Fibroblast of lung (primary cell): ENCODE measurements around the gene ELK3. TPM values are rescaled to one million over a fixed set of nuclear protein-coding genes. Genes with fewer than 3 reads are reported as not detected.

ENCODE experiments used
- DNase-seq, 2 donors: peaks; one replicate each; pipeline versions ENCODE4 v3.0.0 to v3.0.0-alpha.2; 2010; ENCODE audit warnings: low read depth in 2 of 2
- H2AFZ ChIP-seq: 2 replicates; pipeline ENCODE4 v1.5.1; 2012; ENCODE audit warnings: low read length, control low read depth, inconsistent platforms
- H3K27ac ChIP-seq: 2 replicates; pipeline ENCODE4 v1.5.1; 2011; ENCODE audit warnings: low read length, control low read depth; ENCODE audit not compliant: insufficient read depth
- H3K27me3 ChIP-seq: 2 replicates; pipeline ENCODE4 v1.5.1; 2011; ENCODE audit warnings: mild to moderate bottlenecking, low read length; ENCODE audit not compliant: control insufficient read depth, insufficient read depth
- H3K36me3 ChIP-seq: 2 replicates; pipeline ENCODE4 v1.5.1; 2011; ENCODE audit warnings: low read length; ENCODE audit not compliant: control insufficient read depth, insufficient read depth
- H3K4me1 ChIP-seq: 2 replicates; pipeline ENCODE4 v1.5.1; 2011; ENCODE audit warnings: low read length; ENCODE audit not compliant: control insufficient read depth, insufficient read depth; ENCODE audit errors: extremely low read depth
- H3K4me2 ChIP-seq: 2 replicates; pipeline ENCODE4 v1.5.1; 2011; ENCODE audit warnings: low read length, control low read depth; ENCODE audit not compliant: insufficient read depth; ENCODE audit errors: extremely low read depth
- H3K4me3 ChIP-seq, 4 experiments: fragments of 200-600 bp in 1 of 4; sonication (generic) in 1 of 4; replicated peaks in 1 of 4; 2 replicates each; pipeline ENCODE4 v1.5.1; 2011 to 2016; ENCODE audit warnings: low read length in 4 of 4, low read depth in 3 of 4, mild to moderate bottlenecking in 3 of 4, control low read depth in 2 of 4, inconsistent platforms in 1 of 4, mixed read lengths in 1 of 4; ENCODE audit not compliant: insufficient read depth in 1 of 4; ENCODE audit errors: control extremely low read depth in 1 of 4
- H3K79me2 ChIP-seq: 2 replicates; pipeline ENCODE4 v1.5.1; 2012; ENCODE audit warnings: mild to moderate bottlenecking, low read length, inconsistent platforms; ENCODE audit not compliant: control insufficient read depth, insufficient read depth
- H3K9ac ChIP-seq: 2 replicates; pipeline ENCODE4 v1.5.1; 2011; ENCODE audit warnings: mild to moderate bottlenecking, low read length, control low read depth; ENCODE audit not compliant: insufficient read depth
- H3K9me3 ChIP-seq: 2 replicates; pipeline ENCODE4 v1.5.1; 2012; ENCODE audit warnings: low read depth, low read length; ENCODE audit not compliant: control insufficient read depth, insufficient read depth
- H4K20me1 ChIP-seq: 2 replicates; pipeline ENCODE4 v1.5.1; 2011; ENCODE audit warnings: low read length; ENCODE audit not compliant: control insufficient read depth, insufficient read depth; ENCODE audit errors: extremely low read depth
- CTCF ChIP-seq, 2 donors: IDR thresholded peaks in 1 of 2; conservative IDR thresholded peaks in 1 of 2; 1 replicate in 1 of 2; 2 replicates in 1 of 2; pipeline ENCODE4 v1.5.1; 2011 to 2012; ENCODE audit warnings: low read length in 2 of 2, control low read depth in 1 of 2, inconsistent platforms in 1 of 2, low read depth in 1 of 2, mild to moderate bottlenecking in 1 of 2
- EZH2 ChIP-seq: IDR thresholded peaks from 2 replicates; pipeline ENCODE4 v1.5.1; 2012; ENCODE audit warnings: low read length, control low read depth, mild to moderate bottlenecking; ENCODE audit errors: missing control alignments
- polyA plus RNA-seq, 2 donors: library from polyadenylated mRNA; depleted of rRNA in 1 of 2; stranded (reverse) in 1 of 2; unstranded in 1 of 2; fragments of >200 nt; gene quantifications; 2 replicates each; pipeline ENCODE4 v1.2.1, GENCODE V29; 2011 to 2012; ENCODE audit warnings: missing spikeins in 1 of 2
- total RNA-seq: library from RNA; depleted of rRNA; stranded (reverse); fragments of >200 nt; gene quantifications from 2 replicates; pipeline ENCODE4 v1.2.1, GENCODE V29; 2014

ELK3 gene
- total and polyA plus RNA-seq, 2 donors (not counting 1 experiment from before 2014, with no cell fraction given): 14.7 to 27.9 TPM

- Histone ChIP-seq H3K79me2 (peaks cover 43% of the 10 kb centered on the region), H3K27ac (no peak overlapping the region), H3K4me1 (peaks cover 17% of the 10 kb centered on the region), H3K27me3 (no peaks in the 10 kb centered on the region), H3K4me3 (no peak overlapping the region), H2AFZ (no peak overlapping the region), H3K9ac (no peak overlapping the region), H3K36me3 (peaks cover 7% of the 10 kb centered on the region), H4K20me1 (no peaks in the 10 kb centered on the region), H3K9me3 (no peaks in the 10 kb centered on the region), H3K4me2 (no peak overlapping the region)
- peak in 1 of 2 donors; percentile 38 for DNase-seq
- no peak for TF ChIP-seq EZH2
These were observed 66.1 kb downstream of the ELK3 start for GRCh38 chr12:96260231-96260630.

DNA sequence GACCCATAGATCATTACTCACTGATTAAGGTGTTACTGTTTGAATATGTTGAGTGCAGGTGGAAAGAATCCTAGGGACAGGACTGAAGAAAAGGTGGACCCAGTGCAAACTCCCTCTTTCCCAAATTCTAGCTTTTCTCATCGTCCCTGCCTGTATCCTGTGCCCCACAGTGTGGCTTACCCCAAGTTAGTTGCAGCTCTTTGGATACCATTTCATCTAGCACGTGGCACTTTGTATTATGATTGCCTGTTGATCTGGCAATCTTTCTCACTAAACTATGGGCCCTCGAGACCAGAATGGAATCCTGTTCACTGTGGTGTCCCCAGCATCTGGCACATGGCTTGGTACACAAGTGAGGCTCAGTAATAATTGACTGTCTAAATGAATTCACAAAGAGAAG lies 66.5 kb downstream of the ELK3 start:
- H3K4me2 ChIP-seq: no peak overlapping the region
- no peak overlapping the region for H3K4me3 ChIP-seq
- no peak for TF ChIP-seq EZH2
- no peak for TF ChIP-seq CTCF (conservative IDR thresholded peaks at IDR 0.05 in 1 of 2, IDR thresholded peaks at IDR 0.05 in 1 of 2; ENCODE audit: low read depth in 1 of 2, low read length in 2 of 2)
- H3K4me1 ChIP-seq: peaks cover 15% of the 10 kb centered on the region
- no peaks in the 10 kb centered on the region for H3K9me3 ChIP-seq
- H4K20me1 ChIP-seq: no peaks in the 10 kb centered on the region
- peaks cover 39% of the 10 kb centered on the region for H3K79me2 ChIP-seq
- H2AFZ ChIP-seq: no peak overlapping the region
- no peak overlapping the region for H3K9ac ChIP-seq
- no peak for DNase-seq
- peaks cover 7% of the 10 kb centered on the region for H3K36me3 ChIP-seq
- H3K27ac ChIP-seq: no peak overlapping the region
- H3K27me3 ChIP-seq: no peaks in the 10 kb centered on the region

GRCh38 chr12:96261557-96261956 lies 67.4 kb downstream of the ELK3 start:
- H3K4me1 ChIP-seq: peaks cover 15% of the 10 kb centered on the region
- peaks cover 7% of the 10 kb centered on the region for H3K36me3 ChIP-seq
- peaks cover 30% of the 10 kb centered on the region for H3K79me2 ChIP-seq
- no peaks in the 10 kb centered on the region for H3K9me3 ChIP-seq
- no peak overlapping the region for H2AFZ ChIP-seq
- DNase-seq: no peak
- no peak overlapping the region for H3K4me2 ChIP-seq
- TF ChIP-seq EZH2 (no peak), CTCF (conservative IDR thresholded peaks at IDR 0.05 in 1 of 2, IDR thresholded peaks at IDR 0.05 in 1 of 2; ENCODE audit: low read depth in 1 of 2, low read length in 2 of 2) (no peak)
- H4K20me1 ChIP-seq: no peaks in the 10 kb centered on the region
- no peaks in the 10 kb centered on the region for H3K27me3 ChIP-seq
- no peak overlapping the region for H3K27ac ChIP-seq
- H3K4me3 ChIP-seq: no peak overlapping the region
- H3K9ac ChIP-seq: no peak overlapping the region
